HG02884 (cell line): ENCODE measurements around the gene APOBEC3B.
"Not testable (repeated sequence)": the region's sequence is repeated elsewhere in the genome, so short reads cannot be mapped to it uniquely, and the experiment has no call there.

ENCODE experiments used
- ATAC-seq: cut with Tn5 transposase; IDR thresholded peaks from one replicate; pipeline ENCODE4 v1.9.1; 2021; ENCODE audit warnings: mild to moderate bottlenecking, moderate library complexity; ENCODE audit not compliant: unreplicated experiment

APOBEC3B gene

DNA sequence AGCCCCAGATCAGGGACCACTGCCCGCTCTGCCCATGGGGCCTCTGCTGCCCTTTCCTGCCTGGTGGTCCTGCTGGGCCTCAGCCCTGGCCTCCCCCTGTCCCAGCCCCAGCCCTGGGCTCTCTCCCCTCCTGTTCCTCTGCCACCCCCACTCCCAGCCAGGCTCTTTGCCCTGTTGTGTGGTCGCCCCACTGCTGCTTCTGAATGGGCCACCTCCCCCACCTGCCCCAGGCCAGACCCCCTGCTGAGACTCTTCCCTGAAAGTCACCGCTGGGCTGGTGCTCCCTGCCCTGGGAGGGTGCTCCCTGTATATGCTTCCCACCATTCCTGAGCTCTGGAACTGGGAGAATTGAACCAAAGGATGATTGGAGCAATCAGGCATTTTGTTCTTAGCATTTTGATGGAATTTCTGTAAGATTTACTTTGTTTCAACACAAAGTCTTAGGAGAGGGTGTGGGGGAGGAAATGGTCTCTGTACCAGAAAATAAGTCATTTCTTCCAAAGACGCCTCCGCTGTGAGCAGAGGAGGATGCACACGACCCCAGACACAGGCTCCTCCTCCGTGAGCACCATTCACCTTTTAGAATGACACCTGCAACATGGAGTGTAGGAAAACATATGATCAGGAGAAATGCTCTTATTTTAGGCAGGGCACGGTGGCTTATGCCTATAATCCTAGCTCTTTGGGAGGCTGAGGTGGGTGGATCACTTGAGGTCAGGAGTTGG, 5.2 kb downstream of the APOBEC3B start:
- ATAC-seq = no peak

DNA sequence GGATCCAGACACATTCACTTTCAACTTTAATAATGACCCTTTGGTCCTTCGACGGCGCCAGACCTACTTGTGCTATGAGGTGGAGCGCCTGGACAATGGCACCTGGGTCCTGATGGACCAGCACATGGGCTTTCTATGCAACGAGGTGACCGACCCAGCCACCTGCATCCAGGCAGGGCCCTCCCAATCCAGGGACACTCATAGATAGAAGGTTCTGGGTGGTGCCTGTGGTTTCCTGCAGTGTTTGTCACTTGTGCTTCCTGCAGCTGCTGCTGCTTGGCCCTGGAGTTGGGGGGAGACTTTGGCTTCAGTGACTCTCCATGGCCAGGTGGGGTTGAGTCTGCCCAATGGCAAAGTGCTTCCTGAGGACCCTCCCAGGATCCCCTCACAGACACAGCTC, 7.3 kb downstream of the APOBEC3B start:
- ATAC-seq = no peak

GRCh38 chr22:38992871-38993371, 10.8 kb downstream of the APOBEC3B start:
- not testable (repeated sequence) for ATAC-seq

GRCh38 chr22:38996105-38996504, 14.0 kb downstream of the APOBEC3B start:
- ATAC-seq = no peak

GRCh38 chr22:38997518-38997917, 15.4 kb downstream of the APOBEC3B start:
- ATAC-seq = no peak

DNA sequence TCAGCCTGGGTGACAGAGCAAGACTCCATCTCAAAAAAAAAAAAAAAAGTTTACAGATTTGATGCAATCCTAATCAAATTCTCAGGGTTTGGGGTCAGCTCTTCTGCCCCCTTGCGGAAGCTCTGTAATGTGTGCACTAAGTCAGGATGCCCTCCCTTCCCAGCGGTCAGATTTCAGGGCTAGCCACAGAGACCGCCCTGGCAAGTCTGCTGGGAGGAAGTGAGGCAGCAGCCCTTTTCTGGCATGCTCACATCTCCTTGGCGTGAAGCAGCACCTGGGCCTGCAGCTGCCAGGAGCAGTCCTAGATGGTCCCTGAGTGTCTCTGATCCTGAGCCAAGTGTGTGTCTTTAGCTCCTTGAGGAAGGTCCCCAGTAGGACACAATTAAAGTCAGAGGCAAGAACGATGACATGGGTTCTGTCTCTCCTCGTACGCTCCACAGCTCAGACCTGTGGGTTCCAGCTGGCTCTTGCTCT, 21.1 kb downstream of the APOBEC3B start:
- no peak for ATAC-seq

DNA sequence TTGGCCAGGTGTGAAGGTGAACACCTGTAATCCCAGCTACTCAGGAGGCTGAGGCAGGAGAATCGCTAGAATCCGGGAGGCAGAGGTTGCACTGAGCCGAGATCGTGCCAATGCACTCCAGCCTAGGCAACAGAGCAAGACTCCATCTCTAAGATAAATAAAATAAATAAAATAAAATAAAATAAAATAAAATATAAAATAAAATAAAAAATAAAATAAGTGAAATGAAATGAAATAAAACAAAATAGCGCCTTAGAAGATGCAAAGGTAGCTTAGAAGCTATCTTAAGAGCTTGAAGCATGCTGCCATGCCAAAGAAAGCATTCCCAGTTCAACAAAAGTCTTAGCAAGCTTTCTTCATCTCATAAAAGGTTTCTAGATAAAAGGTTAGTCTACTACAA, 25.0 kb downstream of the APOBEC3B start:
- ATAC-seq = no peak

- ATAC-seq = not testable (repeated sequence)
Measured at GRCh38 chr22:39008271-39008850, 26.2 kb downstream of the APOBEC3B start.

GRCh38 chr22:39010946-39011345, 28.8 kb downstream of the APOBEC3B start:
- ATAC-seq = no peak

- ATAC-seq = no peak
Measured at GRCh38 chr22:39012533-39013511, 30.7 kb downstream of the APOBEC3B start.

- not testable (repeated sequence) for ATAC-seq
Measured at GRCh38 chr22:39013561-39013941, 31.4 kb downstream of the APOBEC3B start.

- ATAC-seq = peak; percentile 60
Measured at GRCh38 chr22:39013942-39014722, 32.0 kb downstream of the APOBEC3B start, which contains the start of gene APOBEC3C. TSS of gene APOBEC3C (plus strand) at chr22:39014257. CDS start at chr22:39014363, 106 bp downstream.

GRCh38 chr22:39014723-39015121, 32.6 kb downstream of the APOBEC3B start:
- ATAC-seq = not testable (repeated sequence)

- ATAC-seq = no peak
Measured at GRCh38 chr22:39016592-39016991, 34.4 kb downstream of the APOBEC3B start.

GRCh38 chr22:39017596-39018365, 35.6 kb downstream of the APOBEC3B start:
- no peak for ATAC-seq

GRCh38 chr22:39020021-39020651, 38.0 kb downstream of the APOBEC3B start:
- ATAC-seq = not testable (repeated sequence)

DNA sequence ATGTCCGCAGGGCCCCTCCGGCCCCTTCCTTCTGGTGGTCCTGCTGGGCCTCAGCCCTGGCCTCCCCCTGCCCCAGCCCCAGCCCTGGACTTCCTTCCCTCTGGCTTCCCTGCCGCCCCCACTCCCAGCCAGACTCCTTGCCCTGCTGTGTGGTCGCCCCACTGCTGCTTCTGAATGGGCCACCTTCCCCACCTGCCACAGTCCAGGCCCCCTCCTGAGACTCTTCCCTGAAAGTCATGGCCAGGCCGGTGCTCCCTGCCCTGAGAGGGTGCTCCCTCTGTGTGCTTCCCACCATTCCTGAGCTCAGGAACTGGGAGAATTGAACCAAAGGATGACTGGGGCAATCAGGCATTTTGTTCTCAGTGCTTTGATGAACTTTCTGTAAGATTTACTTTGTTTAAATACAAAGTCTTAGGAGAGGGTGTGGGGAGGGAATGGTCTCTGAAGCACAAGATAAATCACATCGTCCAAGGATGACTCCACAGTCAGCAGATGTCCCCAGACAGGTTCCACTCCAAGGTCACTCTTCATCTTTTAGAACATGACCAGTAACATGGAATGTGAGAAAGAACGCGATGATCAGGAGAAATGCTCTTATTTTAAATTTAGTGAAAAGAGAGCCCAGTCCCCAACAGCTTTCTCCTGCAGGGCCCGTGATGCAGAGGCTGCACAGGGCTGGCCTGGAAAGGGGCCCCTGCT, 39.6 kb downstream of the APOBEC3B start:
- ATAC-seq = no peak

- ATAC-seq = no peak
Measured at GRCh38 chr22:39024519-39025308, 42.6 kb downstream of the APOBEC3B start.
